SH-SY5Y (cell line): ENCODE results near the gene UNC5CL.

Experiments
- GATA2 ChIP-seq: IDR thresholded peaks from 2 replicates; pipeline ENCODE4 v1.6.1; 2011; ENCODE audit warnings: mild to moderate bottlenecking, low read depth, low read length
- GATA3 ChIP-seq: IDR thresholded peaks from 2 replicates; pipeline ENCODE4 v1.6.1; 2011; ENCODE audit warnings: low read depth, mild to moderate bottlenecking, low read length, moderate library complexity

DNA sequence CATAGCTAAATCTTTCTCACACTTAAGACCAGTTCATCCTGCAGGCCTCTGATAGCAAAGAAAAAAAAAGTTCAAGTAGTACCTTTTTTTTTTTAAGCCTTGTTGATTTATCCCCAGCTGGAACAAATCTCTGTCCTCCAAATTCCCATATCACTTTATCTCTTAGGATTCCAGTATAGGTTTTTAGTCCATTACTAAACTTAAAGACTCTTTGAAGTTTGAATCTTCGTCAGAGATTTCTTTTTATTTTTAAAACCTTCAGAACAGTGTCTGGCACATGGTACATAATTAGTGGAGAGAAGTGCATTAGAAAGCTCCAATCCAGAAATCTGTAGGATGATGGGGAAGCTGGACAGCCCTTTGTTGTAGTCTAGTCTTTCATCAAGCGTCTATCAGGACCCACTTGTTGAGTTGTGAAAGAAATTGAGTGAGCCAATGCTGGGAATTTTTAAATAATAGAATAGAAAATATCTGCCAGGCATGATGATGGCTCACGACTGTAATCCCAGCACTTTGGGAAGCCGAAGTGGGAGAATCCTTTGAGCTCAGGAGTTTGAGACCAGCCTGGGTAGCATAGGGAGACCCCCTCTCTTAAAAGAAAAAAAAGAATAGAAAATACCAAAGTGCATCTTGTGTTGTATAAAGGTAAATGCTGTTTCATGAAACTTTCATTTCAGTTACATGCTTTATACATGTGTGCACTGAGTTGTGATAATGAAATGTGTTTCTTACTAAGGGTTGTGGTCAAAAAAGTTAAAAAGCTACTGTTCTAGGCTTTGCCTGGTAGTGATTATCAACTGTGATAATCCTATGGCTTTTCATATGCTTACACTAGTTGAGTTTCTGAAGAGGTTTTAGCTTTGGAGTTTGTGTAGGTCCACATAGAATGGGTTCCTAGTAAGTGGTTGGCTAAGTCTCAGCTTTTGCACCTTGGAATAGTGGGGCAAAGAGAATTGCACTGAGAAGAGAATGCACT lies 36.9 kb upstream of the UNC5CL start:
- TF ChIP-seq GATA3 = no peak
- TF ChIP-seq GATA2 = no peak
